Smooth muscle cell (in vitro differentiated cells): ENCODE measurements around the gene INPP5E. TPM values are rescaled to one million over a fixed set of nuclear protein-coding genes. Genes with fewer than 3 reads are reported as not detected.

Experiments
- DNase-seq: peaks from one replicate; lab custom pipeline; 2025; ENCODE audit not compliant: unreplicated experiment; lab: John Stamatoyannopoulos, UW
- H2AFZ ChIP-seq: fragments of 200-600 bp; sonication (generic); 2 replicates; pipeline ENCODE4 v1.6.0; 2016; ENCODE audit warnings: antibody characterized with exemption, low read depth, mild to moderate bottlenecking
- H3F3A ChIP-seq: fragments of 200-600 bp; sonication (generic); 2 replicates; pipeline ENCODE4 v1.6.0; 2017; ENCODE audit warnings: antibody characterized with exemption, low read depth
- H3K27ac ChIP-seq: fragments of 200-600 bp; sonication (generic); 2 replicates; pipeline ENCODE4 v1.5.1; 2016; ENCODE audit warnings: low read depth, mild to moderate bottlenecking
- H3K27me3 ChIP-seq: fragments of 200-600 bp; sonication (generic); 2 replicates; pipeline ENCODE4 v1.6.1; 2016; ENCODE audit warnings: low read depth, mild to moderate bottlenecking
- H3K36me3 ChIP-seq: fragments of 200-600 bp; sonication (generic); 2 replicates; pipeline ENCODE4 v1.5.1; 2016; ENCODE audit warnings: low read depth
- H3K4me1 ChIP-seq: fragments of 200-600 bp; sonication (generic); 2 replicates; pipeline ENCODE4 v1.5.1; 2016; ENCODE audit warnings: low read depth
- H3K4me2 ChIP-seq: fragments of 200-600 bp; sonication (generic); 2 replicates; pipeline ENCODE4 v1.6.0; 2016; ENCODE audit warnings: mild to moderate bottlenecking
- H3K4me3 ChIP-seq: fragments of 200-600 bp; sonication (generic); 2 replicates; pipeline ENCODE4 v1.5.1; 2016; ENCODE audit warnings: mild to moderate bottlenecking
- H3K79me2 ChIP-seq: fragments of 200-600 bp; sonication (generic); 2 replicates; pipeline ENCODE4 v1.6.0; 2016; ENCODE audit warnings: low read depth, mild to moderate bottlenecking
- H3K9ac ChIP-seq: fragments of 200-600 bp; sonication (generic); 2 replicates; pipeline ENCODE4 v1.6.0; 2016; ENCODE audit warnings: low read depth
- H3K9me3 ChIP-seq: fragments of 200-600 bp; sonication (generic); replicated peaks from 2 replicates; pipeline ENCODE4 v1.5.1; 2016; ENCODE audit warnings: low read depth
- H4K20me1 ChIP-seq: fragments of 200-600 bp; sonication (generic); 2 replicates; pipeline ENCODE4 v1.6.0; 2016; ENCODE audit warnings: low read depth
- WGBS: methylation state at CpG from one replicate; pipeline ENCODE4 v1.1.7; 2016; ENCODE audit warnings: low lambda C conversion rate; 5-methylcytosine and 5-hydroxymethylcytosine counted together
- polyA plus RNA-seq: library from polyadenylated mRNA; unstranded; fragments of >200 nt; fragmentation: Nextera tagmentation; extraction: Ambion mirVana; gene quantifications from 2 replicates; pipeline ENCODE4 v1.2.1, GENCODE V29; 2016
- total RNA-seq: library from RNA; depleted of rRNA; stranded (reverse); fragments of >200 nt; gene quantifications from 2 replicates; pipeline ENCODE4 v1.2.3, GENCODE V29; 2014
- TF ChIP-seq, protein P1 (sequence below): fragments of 200-600 bp; sonication (generic); IDR thresholded peaks from 2 replicates; pipeline ENCODE4 v1.5.1; 2017; ENCODE audit warnings: borderline replicate concordance, mild to moderate bottlenecking, antibody characterized with exemption; ENCODE audit not compliant: insufficient read depth, poor library complexity, severe bottlenecking

Gene INPP5E
- total and polyA plus RNA-seq, 2 experiments from 2014 or later = 2.8 to 7.7 TPM

DNA sequence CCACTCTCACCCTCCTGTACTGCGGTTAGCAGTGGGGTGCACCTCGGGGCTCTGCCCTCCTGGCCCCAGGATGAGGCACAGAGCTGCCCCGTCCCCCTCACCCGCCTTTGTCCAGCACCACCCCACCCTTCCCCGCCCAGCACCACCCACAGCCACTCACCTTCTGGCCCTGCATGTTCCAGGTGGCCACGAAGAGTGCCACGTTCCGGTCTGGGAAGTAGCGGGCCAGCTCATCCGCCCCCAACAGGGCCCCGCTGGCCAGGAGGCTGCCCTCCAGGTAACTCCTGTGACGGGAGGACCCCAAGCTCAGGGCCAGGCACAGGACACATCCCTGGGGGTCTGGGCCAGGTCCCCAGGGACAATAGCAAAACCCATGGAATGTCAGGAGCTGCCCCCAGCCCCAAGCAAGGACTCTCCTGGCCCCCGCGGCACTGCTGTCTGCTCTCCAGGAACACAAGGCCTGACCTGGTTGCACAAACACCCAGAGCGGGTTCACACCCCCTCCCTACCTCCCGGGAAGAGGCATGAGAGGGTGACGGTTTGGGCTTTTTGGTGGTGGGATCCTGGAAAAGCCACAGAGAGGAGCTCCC lies 5.0 kb downstream of the INPP5E start:
- no peak overlapping the region for H3K27ac ChIP-seq
- TF ChIP-seq, protein P1, sequence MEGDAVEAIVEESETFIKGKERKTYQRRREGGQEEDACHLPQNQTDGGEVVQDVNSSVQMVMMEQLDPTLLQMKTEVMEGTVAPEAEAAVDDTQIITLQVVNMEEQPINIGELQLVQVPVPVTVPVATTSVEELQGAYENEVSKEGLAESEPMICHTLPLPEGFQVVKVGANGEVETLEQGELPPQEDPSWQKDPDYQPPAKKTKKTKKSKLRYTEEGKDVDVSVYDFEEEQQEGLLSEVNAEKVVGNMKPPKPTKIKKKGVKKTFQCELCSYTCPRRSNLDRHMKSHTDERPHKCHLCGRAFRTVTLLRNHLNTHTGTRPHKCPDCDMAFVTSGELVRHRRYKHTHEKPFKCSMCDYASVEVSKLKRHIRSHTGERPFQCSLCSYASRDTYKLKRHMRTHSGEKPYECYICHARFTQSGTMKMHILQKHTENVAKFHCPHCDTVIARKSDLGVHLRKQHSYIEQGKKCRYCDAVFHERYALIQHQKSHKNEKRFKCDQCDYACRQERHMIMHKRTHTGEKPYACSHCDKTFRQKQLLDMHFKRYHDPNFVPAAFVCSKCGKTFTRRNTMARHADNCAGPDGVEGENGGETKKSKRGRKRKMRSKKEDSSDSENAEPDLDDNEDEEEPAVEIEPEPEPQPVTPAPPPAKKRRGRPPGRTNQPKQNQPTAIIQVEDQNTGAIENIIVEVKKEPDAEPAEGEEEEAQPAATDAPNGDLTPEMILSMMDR = no peak
- H3K9me3 ChIP-seq = no peaks in the 10 kb centered on the region
- no peak overlapping the region for H3K4me2 ChIP-seq
- H3K27me3 ChIP-seq = no peaks in the 10 kb centered on the region
- no peaks in the 10 kb centered on the region for H3F3A ChIP-seq
- no peak for DNase-seq
- no peaks in the 10 kb centered on the region for H3K36me3 ChIP-seq
- H3K9ac ChIP-seq = no peak overlapping the region
- H3K4me3 ChIP-seq = no peak overlapping the region
- H4K20me1 ChIP-seq = peaks cover 66% of the 10 kb centered on the region
- H3K79me2 ChIP-seq = peaks cover 40% of the 10 kb centered on the region
- no peak overlapping the region for H2AFZ ChIP-seq
- peaks cover 7% of the 10 kb centered on the region for H3K4me1 ChIP-seq
- over 99% methylated on average over 13 of the region's 17 CpGs for WGBS

GRCh38 chr9:136433849-136434579 lies 5.6 kb downstream of the INPP5E start:
- no peak overlapping the region for H3K4me3 ChIP-seq
- H3K79me2 ChIP-seq = peaks cover 35% of the 10 kb centered on the region

GRCh38 chr9:136433043-136433715 lies 6.5 kb downstream of the INPP5E start:
- no peaks in the 10 kb centered on the region for H3K9me3 ChIP-seq
- 96% methylated on average over 36 of the region's 36 CpGs for WGBS

More at GRCh38 chr9:136433849-136434579, 5.6 kb downstream of the INPP5E start:
- Histone ChIP-seq H3K4me2 (no peak overlapping the region), H3K9me3 (no peaks in the 10 kb centered on the region), H2AFZ (no peak overlapping the region), H4K20me1 (peaks cover 65% of the 10 kb centered on the region), H3K4me1 (peaks cover 7% of the 10 kb centered on the region), H3K27me3 (no peaks in the 10 kb centered on the region), H3K36me3 (no peaks in the 10 kb centered on the region), H3F3A (no peaks in the 10 kb centered on the region), H3K9ac (no peak overlapping the region), H3K27ac (no peak overlapping the region)
- WGBS = 98% methylated on average over 36 of the region's 37 CpGs
- DNase-seq = no peak
- TF ChIP-seq, protein P1 = no peak

More at GRCh38 chr9:136433043-136433715, 6.5 kb downstream of the INPP5E start:
- Histone ChIP-seq H3K4me3 (no peak overlapping the region), H3K4me2 (no peak overlapping the region), H3K36me3 (no peaks in the 10 kb centered on the region), H3K9ac (no peak overlapping the region), H3K79me2 (peaks cover 27% of the 10 kb centered on the region), H2AFZ (no peak overlapping the region), H3F3A (no peaks in the 10 kb centered on the region), H3K4me1 (peaks cover 4% of the 10 kb centered on the region), H3K27me3 (no peaks in the 10 kb centered on the region), H4K20me1 (peaks cover 57% of the 10 kb centered on the region), H3K27ac (no peak overlapping the region)
- TF ChIP-seq, protein P1 = no peak
- DNase-seq = no peak
